Subcutaneous abdominal adipose tissue (tissue), 5 donors: ENCODE results near the gene IGFBP2.

Experiments
- H3K27ac ChIP-seq: one replicate; pipeline ENCODE4 v1.7.0; 2013; ENCODE audit warnings: low read depth, mild to moderate bottlenecking, inconsistent platforms, low read length, moderate library complexity
- H3K27me3 ChIP-seq, 5 donors: one replicate each; pipeline ENCODE4 v1.7.0; 2013; ENCODE audit warnings: low read length in 5 of 5, inconsistent platforms in 1 of 5; ENCODE audit not compliant: control insufficient read depth in 5 of 5, insufficient read depth in 4 of 5
- H3K36me3 ChIP-seq, 5 donors: one replicate each; pipeline ENCODE4 v1.7.0; 2013; ENCODE audit warnings: low read length in 5 of 5; ENCODE audit not compliant: control insufficient read depth in 5 of 5, insufficient read depth in 5 of 5
- H3K4me1 ChIP-seq, 5 donors: one replicate each; pipeline ENCODE4 v1.7.0; 2013; ENCODE audit warnings: low read length in 5 of 5, mild to moderate bottlenecking in 3 of 5, moderate library complexity in 1 of 5; ENCODE audit not compliant: control insufficient read depth in 5 of 5, insufficient read depth in 5 of 5
- H3K4me3 ChIP-seq, 5 donors: one replicate each; pipeline ENCODE4 v1.7.0; 2013; ENCODE audit warnings: low read length in 5 of 5, low read depth in 1 of 5
- H3K9ac ChIP-seq, 5 donors: one replicate each; pipeline ENCODE4 v1.7.0; 2013; ENCODE audit warnings: low read length in 5 of 5, mild to moderate bottlenecking in 4 of 5, moderate library complexity in 3 of 5
- H3K9me3 ChIP-seq, 5 donors: one replicate each; pipeline ENCODE4 v1.7.0; 2013; ENCODE audit warnings: low read length in 5 of 5; ENCODE audit not compliant: control insufficient read depth in 5 of 5
- donor health status: healthy.
- donor health status: healthy.
- donor health status: healthy.
- donor health status: healthy.
- donor health status: healthy.

IGFBP2 gene

DNA sequence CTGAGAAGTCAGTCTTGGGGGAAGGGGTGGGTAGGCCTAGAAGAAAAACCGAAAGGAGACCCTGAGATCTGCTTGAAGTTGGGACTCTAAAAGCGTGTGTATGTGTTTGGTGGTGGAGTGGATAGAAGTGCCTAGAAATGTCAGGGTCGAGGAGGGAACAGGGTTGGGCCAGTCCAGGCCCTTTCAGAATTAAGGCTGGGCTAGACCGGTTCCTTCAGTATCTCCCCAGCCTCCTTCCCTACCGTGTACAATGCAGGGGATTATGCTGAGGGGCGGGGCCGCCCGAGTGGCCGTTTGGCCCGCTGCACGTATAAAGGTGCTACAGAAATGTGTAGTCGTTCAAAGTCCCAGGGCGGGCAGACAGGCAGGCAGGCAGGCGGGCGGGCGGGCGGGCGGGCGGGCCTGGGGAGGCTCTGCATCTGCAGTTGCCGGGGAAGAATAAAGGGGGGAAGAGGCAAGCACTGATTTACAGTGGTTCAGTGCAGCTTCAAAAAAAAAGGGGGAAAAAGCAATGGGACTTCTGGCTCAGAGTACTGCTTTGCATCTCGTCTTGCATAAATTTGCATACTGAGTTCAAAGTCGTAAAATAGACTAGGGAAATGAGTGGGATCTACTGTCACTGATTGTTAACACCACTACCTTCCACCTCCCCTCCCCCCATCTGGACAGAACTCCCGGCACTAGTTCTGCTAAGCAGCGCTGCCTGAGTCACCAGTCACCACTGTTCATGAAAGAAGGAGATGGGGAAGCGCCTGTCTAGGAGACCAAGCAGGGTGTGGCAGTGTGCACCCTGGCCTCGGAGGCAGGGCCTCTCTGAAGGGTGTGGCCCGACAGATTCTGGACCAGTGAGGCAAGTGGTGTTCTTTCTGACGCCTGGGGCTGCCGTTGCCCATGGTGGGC lies 3.6 kb downstream of the IGFBP2 start:
- H3K27me3 ChIP-seq: peaks cover 17 to 42% (median 34%) of the 10 kb centered on the region in 5 donors
- peak overlapping the region in 2 of 5 donors; percentile 44 to 72 for H3K4me3 ChIP-seq

GRCh38 chr2:216637472-216637871 lies 4.3 kb downstream of the IGFBP2 start:
- Histone ChIP-seq H3K27ac (no peak overlapping the region), H3K4me3 (no peak overlapping the region), H3K9ac (no peak overlapping the region), H3K36me3 (no peaks in the 10 kb centered on the region), H3K4me1 (peaks cover 0 to 38% (median 21%) of the 10 kb centered on the region in 5 donors), H3K9me3 (no peaks in the 10 kb centered on the region), H3K27me3 (peaks cover 13 to 41% (median 31%) of the 10 kb centered on the region in 5 donors)

More for the DNA sequence above, 3.6 kb downstream of the IGFBP2 start:
- Histone ChIP-seq H3K36me3 (no peaks in the 10 kb centered on the region), H3K27ac (no peak overlapping the region), H3K9ac (no peak overlapping the region), H3K4me1 (peaks cover 0 to 38% (median 21%) of the 10 kb centered on the region in 5 donors), H3K9me3 (no peaks in the 10 kb centered on the region)

GRCh38 chr2:216643986-216644659 lies 10.9 kb downstream of the IGFBP2 start:
- H3K27me3 ChIP-seq: peaks cover 5 to 7% (median 5%) of the 10 kb centered on the region in 5 donors
- no peaks in the 10 kb centered on the region for H3K36me3 ChIP-seq
- peaks cover 0 to 30% (median 6%) of the 10 kb centered on the region in 5 donors for H3K4me1 ChIP-seq
- H3K4me3 ChIP-seq: no peak overlapping the region
- H3K9ac ChIP-seq: peak overlapping the region in 1 of 5 donors; percentile 7
- peak overlapping the region; percentile 67 for H3K27ac ChIP-seq
- no peaks in the 10 kb centered on the region for H3K9me3 ChIP-seq

DNA sequence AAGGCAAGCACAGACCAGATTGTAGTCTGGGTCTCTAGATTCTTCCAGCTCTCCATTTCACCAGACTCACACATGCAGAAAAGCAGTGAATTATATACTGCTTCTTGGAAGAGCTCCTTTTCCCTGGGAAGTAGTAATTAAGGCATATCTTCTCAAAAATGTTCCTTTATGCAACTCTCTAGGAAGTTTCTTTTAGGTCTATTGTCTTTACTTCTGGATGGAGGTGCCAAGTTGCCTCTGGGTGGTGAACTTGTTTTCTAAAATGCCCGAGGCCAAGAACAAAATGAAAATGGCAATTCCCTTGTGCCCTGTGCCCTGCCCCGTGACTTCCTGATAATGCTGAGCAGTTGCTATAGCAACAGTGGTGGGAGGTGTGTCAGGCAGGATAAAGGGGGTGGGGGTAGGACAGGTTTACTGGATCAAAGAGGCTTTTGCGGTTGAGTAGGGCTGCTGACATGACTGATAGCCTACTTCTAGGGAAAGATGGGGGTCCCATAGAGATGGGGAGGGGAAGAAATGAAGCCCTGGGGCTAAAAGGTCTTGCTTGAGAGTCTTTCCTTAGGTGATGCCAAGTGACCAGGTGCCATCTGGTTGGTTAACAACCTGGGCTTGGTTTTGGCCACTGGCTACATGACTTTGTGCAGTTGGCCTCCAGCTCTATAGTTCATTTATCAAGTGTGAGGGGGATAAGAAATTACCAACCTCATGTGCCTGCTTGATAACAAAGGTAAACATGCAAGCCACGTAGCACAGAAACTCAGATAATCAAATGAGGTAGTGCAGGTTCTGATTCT lies 11.8 kb downstream of the IGFBP2 start:
- Histone ChIP-seq H3K27me3 (peaks cover 3 to 7% (median 5%) of the 10 kb centered on the region in 5 donors), H3K9ac (no peak overlapping the region), H3K9me3 (no peaks in the 10 kb centered on the region), H3K4me1 (peaks cover 0 to 38% (median 9%) of the 10 kb centered on the region in 5 donors), H3K36me3 (no peaks in the 10 kb centered on the region), H3K27ac (peak overlapping the region; percentile 67), H3K4me3 (no peak overlapping the region)

DNA sequence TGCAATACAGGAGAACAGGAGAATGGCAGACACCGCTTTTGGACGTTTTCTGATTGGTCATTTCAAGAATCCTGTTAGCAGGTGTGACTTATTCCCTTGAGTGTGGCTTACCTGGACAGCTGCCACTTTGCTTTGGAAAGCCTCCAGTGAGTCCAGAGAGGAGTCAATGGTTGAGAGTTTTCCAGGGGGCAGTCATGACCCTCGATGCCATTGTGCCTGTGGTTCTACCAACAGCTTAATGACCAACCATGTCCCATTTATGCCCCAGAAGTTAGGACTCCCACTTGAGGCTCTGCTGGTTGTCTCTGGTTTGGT lies 12.4 kb downstream of the IGFBP2 start:
- Histone ChIP-seq H3K9ac (no peak overlapping the region), H3K4me1 (peaks cover 0 to 44% (median 9%) of the 10 kb centered on the region in 5 donors), H3K27ac (no peak overlapping the region), H3K36me3 (no peaks in the 10 kb centered on the region), H3K4me3 (no peak overlapping the region), H3K27me3 (peaks cover 0 to 6% (median 5%) of the 10 kb centered on the region in 5 donors), H3K9me3 (no peaks in the 10 kb centered on the region)

DNA sequence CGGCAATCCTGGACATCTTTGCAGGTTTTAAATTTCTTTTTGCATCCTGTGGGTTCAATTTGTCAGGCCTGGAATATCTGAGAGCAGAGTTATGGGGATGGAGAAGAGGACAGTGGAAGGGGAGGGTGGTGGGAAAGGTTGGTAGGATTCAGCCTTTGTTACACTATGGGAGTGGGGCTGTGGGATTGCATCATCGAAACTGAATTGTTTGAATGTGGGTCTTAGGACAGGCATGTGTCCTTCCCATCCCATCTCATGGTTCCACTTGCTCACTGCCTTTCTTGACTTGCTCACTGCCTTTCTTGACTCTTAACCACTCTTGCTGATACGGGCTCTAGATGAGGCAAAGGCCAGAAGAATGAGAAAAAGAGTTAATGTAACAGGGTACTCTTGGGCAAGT lies 12.9 kb downstream of the IGFBP2 start:
- Histone ChIP-seq H3K36me3 (no peaks in the 10 kb centered on the region), H3K9me3 (no peaks in the 10 kb centered on the region), H3K4me1 (peaks cover 0 to 49% (median 9%) of the 10 kb centered on the region in 5 donors), H3K27ac (no peak overlapping the region), H3K4me3 (no peak overlapping the region), H3K9ac (no peak overlapping the region), H3K27me3 (peaks cover 0 to 6% (median 5%) of the 10 kb centered on the region in 5 donors)

GRCh38 chr2:216648105-216648504 lies 14.9 kb downstream of the IGFBP2 start:
- Histone ChIP-seq H3K4me3 (no peak overlapping the region), H3K9ac (no peak overlapping the region), H3K9me3 (no peaks in the 10 kb centered on the region), H3K27ac (no peak overlapping the region), H3K36me3 (no peaks in the 10 kb centered on the region), H3K4me1 (peaks cover 0 to 56% (median 9%) of the 10 kb centered on the region in 5 donors), H3K27me3 (peaks cover 0 to 1% (median 0%) of the 10 kb centered on the region in 5 donors)

DNA sequence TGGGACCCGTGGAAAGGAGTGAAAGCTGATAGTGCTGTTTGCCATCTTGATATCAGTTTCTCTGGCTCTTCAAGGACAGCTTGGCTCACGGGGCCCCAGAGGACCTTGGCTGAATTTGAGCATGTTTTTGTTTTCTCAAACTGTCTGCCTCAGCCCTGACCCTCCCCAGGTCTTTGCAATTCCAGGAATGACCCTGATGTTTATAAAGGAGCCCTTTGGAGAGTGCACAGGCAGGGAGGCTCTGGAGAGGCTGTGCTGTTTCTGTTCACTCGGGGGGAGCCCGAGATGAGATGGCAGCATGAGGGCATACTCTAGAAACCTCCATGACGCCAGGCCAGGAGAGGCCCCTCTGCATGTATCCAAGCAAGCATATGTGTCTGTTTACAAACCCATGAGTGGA lies 16.4 kb downstream of the IGFBP2 start:
- H3K27me3 ChIP-seq: no peaks in the 10 kb centered on the region
- H3K9ac ChIP-seq: no peak overlapping the region
- peaks cover 0 to 57% (median 14%) of the 10 kb centered on the region in 5 donors for H3K4me1 ChIP-seq
- H3K4me3 ChIP-seq: no peak overlapping the region
- H3K9me3 ChIP-seq: no peaks in the 10 kb centered on the region
- no peaks in the 10 kb centered on the region for H3K36me3 ChIP-seq
- H3K27ac ChIP-seq: no peak overlapping the region

- Histone ChIP-seq H3K27ac (no peak overlapping the region), H3K27me3 (no peaks in the 10 kb centered on the region), H3K9ac (no peak overlapping the region), H3K4me1 (peaks cover 0 to 49% (median 16%) of the 10 kb centered on the region in 5 donors), H3K9me3 (no peaks in the 10 kb centered on the region), H3K4me3 (no peak overlapping the region), H3K36me3 (no peaks in the 10 kb centered on the region)
Measured at GRCh38 chr2:216650626-216651257, 17.5 kb downstream of the IGFBP2 start.
